Thoracic aorta (tissue), 2 donors: ENCODE results near the gene URB2. TPM values are rescaled to one million over a fixed set of nuclear protein-coding genes. Genes with fewer than 3 reads are reported as not detected.
A peak's percentile ranks its signal among the peaks of the same experiment; 100 is the strongest.

Experiments
- ATAC-seq: fragments of 150-250 bp; one replicate; pipeline ENCODE4 v1.8.0; 2017; ENCODE audit warnings: low read depth; ENCODE audit not compliant: insufficient number of reproducible peaks, low FRiP score
- DNase-seq: peaks from one replicate; pipeline ENCODE4 v3.0.0-alpha.2; 2020; ENCODE audit warnings: low spot score
- H3K27ac ChIP-seq, 2 donors: fragments of 200-600 bp; sonication (generic); 1 replicate in 1 of 2; 2 replicates in 1 of 2; pipeline ENCODE4 v1.5.1; 2016; ENCODE audit warnings: mild to moderate bottlenecking in 2 of 2, moderate library complexity in 2 of 2
- H3K27me3 ChIP-seq: fragments of 200-600 bp; sonication (generic); replicated peaks from 2 replicates; pipeline ENCODE4 v1.6.0; 2016; ENCODE audit warnings: mild to moderate bottlenecking; ENCODE audit not compliant: insufficient read depth
- H3K36me3 ChIP-seq: fragments of 200-600 bp; sonication (generic); one replicate; pipeline ENCODE4 v1.5.1; 2016
- H3K4me1 ChIP-seq, 2 donors: fragments of 200-600 bp; sonication (generic); 1 replicate in 1 of 2; 2 replicates in 1 of 2; pipeline versions ENCODE4 v1.5.1 to v1.6.0; 2016; ENCODE audit warnings: low read depth in 2 of 2, mild to moderate bottlenecking in 1 of 2; ENCODE audit not compliant: control insufficient read depth in 1 of 2
- H3K4me3 ChIP-seq: fragments of 200-600 bp; sonication (generic); 2 replicates; pipeline ENCODE4 v1.5.1; 2016; ENCODE audit warnings: mild to moderate bottlenecking
- H3K9me3 ChIP-seq: fragments of 200-600 bp; sonication (generic); 2 replicates; pipeline ENCODE4 v1.5.1; 2016
- total RNA-seq, 2 donors: library from RNA; depleted of rRNA; stranded (reverse); fragments of >200 nt; gene quantifications; one replicate each; pipeline versions ENCODE4 v1.1.0 to v1.2.3, GENCODE V29; 2016
- TF ChIP-seq, protein P1 (sequence below): fragments of 200-600 bp; sonication (generic); IDR thresholded peaks from one replicate; pipeline ENCODE4 v1.5.1; 2019; ENCODE audit warnings: antibody characterized with exemption

The URB2 gene
- total RNA-seq, 2 donors from 2014 or later, result 8.5 to 26.9 TPM

DNA sequence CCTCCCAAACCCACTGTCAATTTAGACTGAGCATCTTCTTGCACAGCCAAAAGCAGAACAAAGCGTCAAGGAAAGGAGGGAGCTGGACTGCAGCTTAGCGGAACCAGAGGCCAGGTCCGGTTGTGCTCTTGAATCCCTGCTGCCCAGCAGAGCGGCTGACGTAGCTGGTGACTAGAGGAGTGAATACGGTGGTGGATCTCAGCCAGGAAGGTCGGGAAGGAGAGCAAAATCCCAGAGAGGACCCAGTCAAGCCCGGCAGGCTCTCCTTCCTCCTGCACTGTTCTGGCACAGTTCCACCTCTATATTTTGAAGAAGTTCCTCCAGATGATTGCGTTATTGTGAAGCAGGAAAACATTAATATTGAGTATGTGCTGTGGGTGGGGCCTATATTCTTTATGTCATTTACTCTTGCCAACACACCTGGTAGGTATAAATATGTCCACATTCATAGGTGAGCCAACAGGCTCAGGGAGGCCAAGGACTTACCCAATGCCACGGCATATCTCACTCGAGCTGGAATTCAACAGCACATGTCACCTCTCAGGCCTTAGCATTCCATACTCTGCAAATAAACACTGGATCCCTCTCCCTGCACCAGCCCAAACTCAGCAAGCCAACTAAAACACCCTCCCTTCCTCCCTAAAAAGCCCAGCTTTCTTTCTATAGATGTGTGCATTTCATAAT, 43.9 kb upstream of the URB2 start:
- Histone ChIP-seq H3K4me3 (peak overlapping the region; percentile 40), H3K4me1 (peaks cover 15 to 38% of the 10 kb centered on the region in 2 donors), H3K27me3 (no peaks in the 10 kb centered on the region), H3K9me3 (no peaks in the 10 kb centered on the region), H3K36me3 (no peaks in the 10 kb centered on the region), H3K27ac (peak overlapping the region; percentile 32 to 55)
- ATAC-seq, result peak; percentile 44
- TF ChIP-seq, protein P1, sequence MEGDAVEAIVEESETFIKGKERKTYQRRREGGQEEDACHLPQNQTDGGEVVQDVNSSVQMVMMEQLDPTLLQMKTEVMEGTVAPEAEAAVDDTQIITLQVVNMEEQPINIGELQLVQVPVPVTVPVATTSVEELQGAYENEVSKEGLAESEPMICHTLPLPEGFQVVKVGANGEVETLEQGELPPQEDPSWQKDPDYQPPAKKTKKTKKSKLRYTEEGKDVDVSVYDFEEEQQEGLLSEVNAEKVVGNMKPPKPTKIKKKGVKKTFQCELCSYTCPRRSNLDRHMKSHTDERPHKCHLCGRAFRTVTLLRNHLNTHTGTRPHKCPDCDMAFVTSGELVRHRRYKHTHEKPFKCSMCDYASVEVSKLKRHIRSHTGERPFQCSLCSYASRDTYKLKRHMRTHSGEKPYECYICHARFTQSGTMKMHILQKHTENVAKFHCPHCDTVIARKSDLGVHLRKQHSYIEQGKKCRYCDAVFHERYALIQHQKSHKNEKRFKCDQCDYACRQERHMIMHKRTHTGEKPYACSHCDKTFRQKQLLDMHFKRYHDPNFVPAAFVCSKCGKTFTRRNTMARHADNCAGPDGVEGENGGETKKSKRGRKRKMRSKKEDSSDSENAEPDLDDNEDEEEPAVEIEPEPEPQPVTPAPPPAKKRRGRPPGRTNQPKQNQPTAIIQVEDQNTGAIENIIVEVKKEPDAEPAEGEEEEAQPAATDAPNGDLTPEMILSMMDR, result no peak
- no peak for DNase-seq

DNA sequence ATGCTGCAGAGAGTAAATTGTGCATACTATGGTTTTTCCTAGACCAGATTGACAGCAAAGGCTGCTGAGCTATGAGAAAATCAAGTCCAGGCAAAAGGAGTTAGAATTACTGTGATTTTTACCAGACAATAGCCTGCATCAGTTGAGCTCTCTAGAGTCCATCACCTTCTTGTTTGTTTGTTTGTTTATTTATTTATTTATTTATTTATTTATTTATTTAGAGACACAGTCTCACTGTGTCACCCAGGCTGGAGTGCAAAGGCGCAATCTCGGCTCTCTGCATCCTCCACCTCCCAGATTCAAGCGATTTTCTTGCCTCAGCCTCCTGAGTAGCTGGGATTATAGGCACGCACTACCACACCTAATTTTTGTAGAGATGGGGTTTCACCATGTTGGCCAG, 43.3 kb upstream of the URB2 start:
- peak overlapping the region; percentile 32 to 55 for H3K27ac ChIP-seq
- H3K9me3 ChIP-seq, result no peaks in the 10 kb centered on the region
- ATAC-seq (no peak), DNase-seq (no peak)
- H3K36me3 ChIP-seq, result no peaks in the 10 kb centered on the region
- H3K4me1 ChIP-seq, result peaks cover 15 to 38% of the 10 kb centered on the region in 2 donors
- TF ChIP-seq, protein P1, result no peak
- H3K27me3 ChIP-seq, result no peaks in the 10 kb centered on the region
- H3K4me3 ChIP-seq, result no peak overlapping the region

DNA sequence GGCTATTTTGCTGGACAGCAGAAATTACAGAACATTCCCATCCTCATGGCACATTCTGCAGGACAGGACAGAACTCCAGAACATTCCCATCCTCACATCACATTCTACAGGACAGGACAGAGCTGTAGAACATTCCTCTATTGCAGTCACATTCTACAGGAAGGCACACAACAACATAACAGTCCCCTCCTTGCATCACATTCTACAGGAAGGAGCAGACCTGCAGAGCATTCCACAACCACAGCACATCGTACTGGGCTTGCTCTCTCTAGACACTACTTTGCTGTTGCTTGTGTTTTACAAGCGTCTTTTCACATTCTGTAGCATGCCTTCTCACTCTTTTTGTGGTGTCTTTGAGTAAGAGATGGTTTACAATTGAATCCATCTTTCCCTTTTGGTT, 40.7 kb upstream of the URB2 start:
- no peaks in the 10 kb centered on the region for H3K36me3 ChIP-seq
- no peak overlapping the region for H3K4me3 ChIP-seq
- no peaks in the 10 kb centered on the region for H3K27me3 ChIP-seq
- DNase-seq, result no peak
- ATAC-seq, result no peak
- H3K4me1 ChIP-seq, result peaks cover 9 to 23% of the 10 kb centered on the region in 2 donors
- no peak overlapping the region for H3K27ac ChIP-seq
- H3K9me3 ChIP-seq, result no peaks in the 10 kb centered on the region
- TF ChIP-seq, protein P1, result no peak

DNA sequence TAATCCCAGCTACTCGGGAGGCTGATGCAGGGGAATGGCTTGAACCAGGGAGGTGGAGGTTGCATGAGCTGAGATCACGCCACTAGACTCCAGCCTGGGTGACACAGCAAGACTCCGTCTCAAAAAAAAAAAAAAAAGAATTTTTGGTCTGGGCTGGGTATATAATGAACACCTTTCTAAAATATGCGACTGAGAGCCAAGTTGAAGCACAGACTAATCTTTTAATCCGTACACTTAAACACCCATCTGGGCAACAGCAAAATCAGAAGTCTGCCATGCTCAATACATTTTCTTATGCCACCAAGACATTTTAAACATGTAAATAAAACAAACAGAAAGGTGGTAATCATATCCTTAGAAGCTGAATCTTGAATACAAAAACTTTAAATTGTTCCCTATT, 35.9 kb upstream of the URB2 start:
- H3K27me3 ChIP-seq, result no peaks in the 10 kb centered on the region
- peaks cover 8% of the 10 kb centered on the region for H3K36me3 ChIP-seq
- DNase-seq (no peak), ATAC-seq (no peak)
- TF ChIP-seq, protein P1, result no peak
- H3K9me3 ChIP-seq, result no peaks in the 10 kb centered on the region
- peak overlapping the region; percentile 46 to 54 for H3K27ac ChIP-seq
- H3K4me3 ChIP-seq, result no peak overlapping the region
- peaks cover 0 to 19% of the 10 kb centered on the region in 2 donors for H3K4me1 ChIP-seq

DNA sequence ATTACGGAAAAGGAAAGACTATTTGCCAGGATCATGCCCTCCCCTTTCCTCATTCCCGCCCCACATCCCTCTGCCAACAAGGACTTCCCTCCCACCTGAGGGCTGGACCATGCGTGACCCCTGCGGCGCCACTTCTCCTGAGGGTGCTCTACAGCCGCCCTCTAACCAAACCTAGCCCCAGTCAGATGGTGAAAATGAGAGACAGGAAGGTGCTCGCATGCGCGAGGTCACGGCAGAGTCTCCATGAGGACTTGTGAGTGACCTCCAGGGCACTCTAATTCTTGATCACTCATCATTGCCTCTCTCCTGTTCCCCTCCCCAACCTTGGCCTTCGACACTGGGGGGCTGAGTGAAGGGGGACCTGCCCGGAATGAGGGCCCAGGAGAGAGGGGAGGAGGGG, 32.2 kb upstream of the URB2 start:
- Histone ChIP-seq H3K27ac (peak overlapping the region; percentile 84 to 98), H3K36me3 (peaks cover 8% of the 10 kb centered on the region), H3K9me3 (no peaks in the 10 kb centered on the region), H3K4me1 (peaks cover 17 to 53% of the 10 kb centered on the region in 2 donors), H3K27me3 (no peaks in the 10 kb centered on the region), H3K4me3 (no peak overlapping the region)
- TF ChIP-seq, protein P1, result no peak
- ATAC-seq, result no peak
- no peak for DNase-seq
